K562 (cell line): Measurements from ENCODE around the gene KLHL12. TPM values are rescaled to one million over a fixed set of nuclear protein-coding genes. Genes with fewer than 3 reads are reported as not detected.
A peak's percentile ranks its signal among the peaks of the same experiment; 100 is the strongest.
"Not testable (repeated sequence)": the region's sequence is repeated elsewhere in the genome, so short reads cannot be mapped to it uniquely, and the experiment has no call there.

Source experiments
- ATAC-seq: fragments of 200-7000 bp; cut with Tn5 transposase; 3 replicates; pipeline ENCODE4 v1.9.1; 2020; ENCODE audit warnings: moderate library complexity
- BruUV-seq: library from RNA; stranded (reverse); fragments of 400-500 nt; replicated peaks from 2 replicates; lab custom pipeline; 2021; lab: Mats Ljungman, UMichigan
- CTCF ChIA-PET: fragments of 300-600 bp; formaldehyde crosslinking; extraction: SDS; loops from one replicate; lab custom pipeline; 2021; ENCODE audit warnings: low intra/inter-chr PET ratio; lab: Yijun Ruan, JAX
- POLR2A ChIA-PET: fragments of 300-600, 350-650 bp; sonication (Branson Sonifier 250); formaldehyde crosslinking; extraction: SDS; loops from one replicate; lab custom pipeline; 2021; ENCODE audit warnings: antibody characterized with exemption, inconsistent platforms; lab: Yijun Ruan, JAX
- DNase-seq, 4 experiments: peaks; one replicate each; pipeline versions ENCODE4 v3.0.0 to v3.0.0-alpha.2; 2011 to 2018; ENCODE audit warnings: low spot score in 3 of 4, mixed read lengths in 3 of 4; ENCODE audit errors: extremely low read depth in 1 of 4
- FAIRE-seq: peaks from 2 replicates; lab custom pipeline; 2011; peaks lifted over from hg19 to GRCh38; lab: Jason Lieb, UNC
- H2AFZ ChIP-seq: 2 replicates; pipeline ENCODE4 v1.6.0; 2011; ENCODE audit warnings: low read depth, low read length, control low read depth, inconsistent platforms
- H3K27ac ChIP-seq: fragments of 200-600 bp; 3 replicates; pipeline ENCODE4 v1.8.0; 2011; ENCODE audit warnings: low read depth, mild to moderate bottlenecking, control low read depth, inconsistent platforms, low read length, moderate library complexity, mixed read lengths; ENCODE audit errors: extremely low read depth
- H3K27me3 ChIP-seq, 2 experiments: fragments of 300-600 bp in 1 of 2; 2 replicates in 1 of 2; 3 replicates in 1 of 2; pipeline versions ENCODE4 v1.6.0 to v1.8.0; 2011; ENCODE audit warnings: inconsistent platforms in 2 of 2, low read length in 2 of 2, mild to moderate bottlenecking in 1 of 2, mixed read lengths in 1 of 2, moderate library complexity in 1 of 2; ENCODE audit not compliant: control insufficient read depth in 2 of 2, insufficient read depth in 2 of 2
- H3K36me3 ChIP-seq: fragments of 300-600 bp; 3 replicates; pipeline ENCODE4 v1.8.0; 2011; ENCODE audit warnings: mild to moderate bottlenecking, low read length, inconsistent platforms; ENCODE audit not compliant: control insufficient read depth, insufficient read depth
- H3K4me1 ChIP-seq, 2 experiments: fragments of 200-600 bp in 1 of 2; replicated peaks in 1 of 2; 2 replicates in 1 of 2; 3 replicates in 1 of 2; pipeline versions ENCODE4 v1.5.1 to v1.8.0; 2011; ENCODE audit warnings: inconsistent platforms in 2 of 2, low read length in 2 of 2, mild to moderate bottlenecking in 1 of 2, mixed read lengths in 1 of 2, moderate library complexity in 1 of 2; ENCODE audit not compliant: control insufficient read depth in 2 of 2, insufficient read depth in 2 of 2
- H3K4me2 ChIP-seq: 2 replicates; pipeline ENCODE4 v1.6.1; 2011; ENCODE audit warnings: low read length, control low read depth, inconsistent platforms, mixed read lengths; ENCODE audit not compliant: insufficient read depth
- H3K4me3 ChIP-seq: fragments of 200-600 bp; sonication (generic), shearing (Covaris generic); 2 replicates; pipeline ENCODE4 v1.5.1; 2016; ENCODE audit warnings: control low read depth, inconsistent platforms
- H3K79me2 ChIP-seq: fragments of 200-600 bp; 3 replicates; pipeline ENCODE4 v1.8.0; 2011; ENCODE audit warnings: low read length, inconsistent platforms; ENCODE audit not compliant: control insufficient read depth, insufficient read depth
- H3K9ac ChIP-seq, 2 experiments: 2 replicates each; pipeline versions ENCODE4 v1.6.0 to v1.6.1; 2011; ENCODE audit warnings: low read depth in 2 of 2, low read length in 2 of 2, control low read depth in 1 of 2, inconsistent platforms in 1 of 2, mild to moderate bottlenecking in 1 of 2, mixed read lengths in 1 of 2; ENCODE audit not compliant: insufficient read depth in 1 of 2
- H3K9me1 ChIP-seq: one replicate; pipeline ENCODE4 v1.6.0; 2011; ENCODE audit warnings: inconsistent platforms, mild to moderate bottlenecking, low read length, moderate library complexity; ENCODE audit not compliant: control insufficient read depth, insufficient read depth
- H3K9me3 ChIP-seq: replicated peaks from 2 replicates; pipeline ENCODE4 v1.5.1; 2011; ENCODE audit warnings: low read depth, low read length, inconsistent platforms; ENCODE audit not compliant: control insufficient read depth, insufficient read depth
- H4K20me1 ChIP-seq: replicated peaks from 2 replicates; pipeline ENCODE4 v1.6.1; 2011; ENCODE audit warnings: low read length, inconsistent platforms, mixed read lengths; ENCODE audit not compliant: control insufficient read depth, insufficient read depth
- HDAC3 ChIP-seq: fragments of 450-650 bp; IDR thresholded peaks from 2 replicates; pipeline ENCODE4 v1.6.1; 2018; ENCODE audit warnings: borderline replicate concordance, mild to moderate bottlenecking, moderate library complexity; ENCODE audit not compliant: partially characterized antibody
- ZNF324 ChIP-seq: fragments of 250-450 bp; sonication (Bioruptor Pico); IDR thresholded peaks from 2 replicates; pipeline ENCODE4 v1.4.0; 2020; ENCODE audit warnings: mild to moderate bottlenecking
- WGBS: fragments of 100-300 bp; shearing (Covaris generic); methylation state at CpG from one replicate; pipeline ENCODE4 v1.1.6; 2016; ENCODE audit warnings: low coverage, mixed read lengths; ENCODE audit not compliant: insufficient coverage; ENCODE audit errors: missing lambda C conversion rate; 5-methylcytosine and 5-hydroxymethylcytosine counted together
- in situ Hi-C: fragments of 300-500 bp; cut with MboI; formaldehyde crosslinking; loops from 4 replicates; pipeline ENCODE4 v1.15.0; 2018; ENCODE audit warnings: inconsistent platforms, mixed read lengths
- intact Hi-C: fragments of 100-400 bp; cut with micrococcal nuclease; formaldehyde crosslinking; loops from 2 replicates; pipeline ENCODE4 v1.14.2; 2022
- polyA plus RNA-seq, 8 experiments: library from polyadenylated mRNA; depleted of rRNA in 4 of 8; stranded (reverse) in 5 of 8; unstranded in 3 of 8; fragments of >200 nt; fragmentation: Nextera tagmentation in 2 of 8; fragmentation: Illumina TruSeq in 1 of 8; extraction: Ambion mirVana in 2 of 8; extraction: Trizol in 1 of 8; gene quantifications; 2 replicates each; pipeline versions ENCODE4 v1.2.1 to v1.2.3, GENCODE V29; 2011 to 2014; ENCODE audit warnings: inconsistent platforms in 1 of 8, missing spikeins in 1 of 8
- total RNA-seq, 7 experiments: library from RNA; depleted of rRNA in 6 of 7; stranded (reverse); fragments of >200 nt in 6 of 7; fragmentation: Illumina TruSeq in 2 of 7; extraction: Trizol in 2 of 7; gene quantifications; 2 replicates each; pipeline versions ENCODE4 v1.2.1 to v1.2.3, GENCODE V29; 2011 to 2021; ENCODE audit warnings: low replicate concordance in 1 of 7

KLHL12 gene
- total and polyA plus RNA-seq, 9 of the 15 experiments (the other 6 are each of a cell fraction or from before 2014, with no cell fraction given), result 23.1 to 85.1 (median 35.0) TPM

- H3K4me2 ChIP-seq, POLR2A ChIA-PET, in situ Hi-C loops, H3K27ac ChIP-seq, CTCF ChIA-PET, H3K4me1 ChIP-seq, H2AFZ ChIP-seq, H4K20me1 ChIP-seq, FAIRE-seq, H3K27me3 ChIP-seq, H3K79me2 ChIP-seq, ATAC-seq, BruUV-seq, H3K4me3 ChIP-seq, H3K9ac ChIP-seq, DNase-seq, H3K9me3 ChIP-seq, H3K9me1 ChIP-seq, intact Hi-C loops: not testable (repeated sequence)
- peaks cover 88% of the 10 kb centered on the region for H3K36me3 ChIP-seq
- 90% methylated on average over 4 of the region's 4 CpGs for WGBS
These were observed 14.6 kb downstream of the KLHL12 start for GRCh38 chr1:202912476-202912875.

DNA sequence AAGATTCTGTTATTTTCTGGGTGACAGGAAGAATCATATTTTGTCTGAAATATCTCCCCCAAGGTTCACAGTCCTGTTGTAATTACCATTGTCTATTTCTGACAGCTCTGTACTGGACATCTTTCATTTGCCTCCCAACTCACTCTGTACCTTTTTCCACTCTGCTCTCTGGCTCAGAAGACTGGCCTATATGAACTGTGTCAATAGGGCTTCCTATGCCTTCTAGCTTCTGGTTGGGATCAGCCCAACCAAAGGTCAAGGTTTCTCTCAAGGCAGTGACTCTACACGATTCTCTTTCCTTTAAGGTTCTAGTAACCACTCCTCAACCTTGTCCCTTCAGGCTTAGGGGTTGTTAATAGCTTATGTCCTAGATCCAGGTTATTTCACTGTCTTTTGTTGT is 17.5 kb downstream of the KLHL12 start:
- FAIRE-seq (no peak), DNase-seq (no peak)
- CTCF ChIA-PET, result no interaction called here
- Histone ChIP-seq H2AFZ (no peak overlapping the region), H3K9me3 (no peaks in the 10 kb centered on the region), H3K79me2 (no peaks in the 10 kb centered on the region)
- no peak for TF ChIP-seq ZNF324 (CRISPR knock-in tag)
- TF ChIP-seq HDAC3, result no peak
- TF ChIP-seq, all 486 proteins: peak for 0
- POLR2A ChIA-PET, result interaction anchor here (0.9 to 1.0 kb wide), 2 partner anchors 15 to 302 kb away, joined by 3 to 4 read pairs; no protein-coding TSS in a partner anchor
- no peak overlapping the region for H3K9ac ChIP-seq
- ATAC-seq, result no peak
- H4K20me1 ChIP-seq, result no peaks in the 10 kb centered on the region
- in situ Hi-C loops (no loop called here), intact Hi-C loops (no loop called here)
- H3K4me3 ChIP-seq, result no peak overlapping the region
- no peaks in the 10 kb centered on the region for H3K4me1 ChIP-seq
- BruUV-seq, result TSS peak; percentile 22
- H3K9me1 ChIP-seq, result no peaks in the 10 kb centered on the region
- H3K36me3 ChIP-seq, result peaks cover 82% of the 10 kb centered on the region
- H3K27me3 ChIP-seq, result no peaks in the 10 kb centered on the region
- 20% methylated on average over 1 of the region's 1 CpG for WGBS
- H3K27ac ChIP-seq, result no peak overlapping the region
- H3K4me2 ChIP-seq, result no peak overlapping the region
